K562 (cell line): ENCODE results near the gene GPR137C. TPM values are rescaled to one million over a fixed set of nuclear protein-coding genes. Genes with fewer than 3 reads are reported as not detected.

Experiments used
- ATAC-seq: fragments of 200-7000 bp; cut with Tn5 transposase; 3 replicates; pipeline ENCODE4 v1.9.1; 2020; ENCODE audit warnings: moderate library complexity
- BruUV-seq: library from RNA; stranded (reverse); fragments of 400-500 nt; replicated peaks from 2 replicates; lab custom pipeline; 2021; lab: Mats Ljungman, UMichigan
- CTCF ChIA-PET: fragments of 300-600 bp; formaldehyde crosslinking; extraction: SDS; loops from one replicate; lab custom pipeline; 2021; ENCODE audit warnings: low intra/inter-chr PET ratio; lab: Yijun Ruan, JAX
- POLR2A ChIA-PET: fragments of 300-600, 350-650 bp; sonication (Branson Sonifier 250); formaldehyde crosslinking; extraction: SDS; loops from one replicate; lab custom pipeline; 2021; ENCODE audit warnings: antibody characterized with exemption, inconsistent platforms; lab: Yijun Ruan, JAX
- DNase-seq, 4 experiments: peaks; one replicate each; pipeline versions ENCODE4 v3.0.0 to v3.0.0-alpha.2; 2011 to 2018; ENCODE audit warnings: low spot score in 3 of 4, mixed read lengths in 3 of 4; ENCODE audit errors: extremely low read depth in 1 of 4
- FAIRE-seq: peaks from 2 replicates; lab custom pipeline; 2011; peaks lifted over from hg19 to GRCh38; lab: Jason Lieb, UNC
- H2AFZ ChIP-seq: 2 replicates; pipeline ENCODE4 v1.6.0; 2011; ENCODE audit warnings: low read depth, low read length, control low read depth, inconsistent platforms
- H3K27ac ChIP-seq: fragments of 200-600 bp; 3 replicates; pipeline ENCODE4 v1.8.0; 2011; ENCODE audit warnings: low read depth, mild to moderate bottlenecking, control low read depth, inconsistent platforms, low read length, moderate library complexity, mixed read lengths; ENCODE audit errors: extremely low read depth
- H3K27me3 ChIP-seq, 2 experiments: fragments of 300-600 bp in 1 of 2; 2 replicates in 1 of 2; 3 replicates in 1 of 2; pipeline versions ENCODE4 v1.6.0 to v1.8.0; 2011; ENCODE audit warnings: inconsistent platforms in 2 of 2, low read length in 2 of 2, mild to moderate bottlenecking in 1 of 2, mixed read lengths in 1 of 2, moderate library complexity in 1 of 2; ENCODE audit not compliant: control insufficient read depth in 2 of 2, insufficient read depth in 2 of 2
- H3K36me3 ChIP-seq: fragments of 300-600 bp; 3 replicates; pipeline ENCODE4 v1.8.0; 2011; ENCODE audit warnings: mild to moderate bottlenecking, low read length, inconsistent platforms; ENCODE audit not compliant: control insufficient read depth, insufficient read depth
- H3K4me1 ChIP-seq, 2 experiments: fragments of 200-600 bp in 1 of 2; replicated peaks in 1 of 2; 2 replicates in 1 of 2; 3 replicates in 1 of 2; pipeline versions ENCODE4 v1.5.1 to v1.8.0; 2011; ENCODE audit warnings: inconsistent platforms in 2 of 2, low read length in 2 of 2, mild to moderate bottlenecking in 1 of 2, mixed read lengths in 1 of 2, moderate library complexity in 1 of 2; ENCODE audit not compliant: control insufficient read depth in 2 of 2, insufficient read depth in 2 of 2
- H3K4me2 ChIP-seq: 2 replicates; pipeline ENCODE4 v1.6.1; 2011; ENCODE audit warnings: low read length, control low read depth, inconsistent platforms, mixed read lengths; ENCODE audit not compliant: insufficient read depth
- H3K4me3 ChIP-seq: fragments of 200-600 bp; sonication (generic), shearing (Covaris generic); 2 replicates; pipeline ENCODE4 v1.5.1; 2016; ENCODE audit warnings: control low read depth, inconsistent platforms
- H3K79me2 ChIP-seq: fragments of 200-600 bp; 3 replicates; pipeline ENCODE4 v1.8.0; 2011; ENCODE audit warnings: low read length, inconsistent platforms; ENCODE audit not compliant: control insufficient read depth, insufficient read depth
- H3K9ac ChIP-seq, 2 experiments: 2 replicates each; pipeline versions ENCODE4 v1.6.0 to v1.6.1; 2011; ENCODE audit warnings: low read depth in 2 of 2, low read length in 2 of 2, control low read depth in 1 of 2, inconsistent platforms in 1 of 2, mild to moderate bottlenecking in 1 of 2, mixed read lengths in 1 of 2; ENCODE audit not compliant: insufficient read depth in 1 of 2
- H3K9me1 ChIP-seq: one replicate; pipeline ENCODE4 v1.6.0; 2011; ENCODE audit warnings: inconsistent platforms, mild to moderate bottlenecking, low read length, moderate library complexity; ENCODE audit not compliant: control insufficient read depth, insufficient read depth
- H3K9me3 ChIP-seq: replicated peaks from 2 replicates; pipeline ENCODE4 v1.5.1; 2011; ENCODE audit warnings: low read depth, low read length, inconsistent platforms; ENCODE audit not compliant: control insufficient read depth, insufficient read depth
- H4K20me1 ChIP-seq: replicated peaks from 2 replicates; pipeline ENCODE4 v1.6.1; 2011; ENCODE audit warnings: low read length, inconsistent platforms, mixed read lengths; ENCODE audit not compliant: control insufficient read depth, insufficient read depth
- CBFA2T2 ChIP-seq: fragments of 450-650 bp; conservative IDR thresholded peaks from 2 replicates; pipeline ENCODE4 v1.6.1; 2017; ENCODE audit warnings: mild to moderate bottlenecking
- ELF2 ChIP-seq: fragments of 250-450 bp; sonication (Bioruptor Pico); IDR thresholded peaks from 2 replicates; pipeline ENCODE4 v1.5.0; 2021; ENCODE audit warnings: mild to moderate bottlenecking
- ELK1 ChIP-seq: sonication (generic); formaldehyde crosslinking; IDR thresholded peaks from 2 replicates; pipeline ENCODE4 v1.8.1; 2022; ENCODE audit warnings: missing genetic modification reagents
- EZH2 ChIP-seq: IDR thresholded peaks from 2 replicates; pipeline ENCODE4 v1.6.1; 2012; ENCODE audit warnings: low read depth, mild to moderate bottlenecking, inconsistent platforms, low read length, borderline replicate concordance
- FIP1L1 ChIP-seq: fragments of 200-400 bp; formaldehyde crosslinking; IDR thresholded peaks from 2 replicates; pipeline ENCODE4 v1.6.1; 2018; ENCODE audit warnings: mild to moderate bottlenecking, low read depth, low read length; ENCODE audit not compliant: poor library complexity, severe bottlenecking
- HNRNPH1 ChIP-seq: fragments of 200-400 bp; formaldehyde crosslinking; optimal IDR thresholded peaks from 2 replicates; pipeline ENCODE3; 2017; ENCODE audit warnings: low read depth, mild to moderate bottlenecking, low read length, moderate library complexity
- MTA1 ChIP-seq: fragments of 450-650 bp; IDR thresholded peaks from 2 replicates; pipeline ENCODE4 v1.6.1; 2017; ENCODE audit warnings: borderline replicate concordance
- PKNOX1 ChIP-seq: fragments of 450-650 bp; IDR thresholded peaks from 2 replicates; pipeline ENCODE4 v1.6.1; 2016
- PYGO2 ChIP-seq: fragments of 450-650 bp; IDR thresholded peaks from 2 replicates; pipeline ENCODE4 v1.6.1; 2016; ENCODE audit warnings: mild to moderate bottlenecking, missing genetic modification characterization, moderate library complexity, missing compliant biosample characterization
- SOX6 ChIP-seq: fragments of 450-650 bp; IDR thresholded peaks from 2 replicates; pipeline ENCODE4 v1.6.1; 2014; ENCODE audit warnings: mild to moderate bottlenecking
- SRSF1 ChIP-seq: fragments of 200-400 bp; formaldehyde crosslinking; IDR thresholded peaks from 2 replicates; pipeline ENCODE4 v1.6.1; 2017; ENCODE audit warnings: mild to moderate bottlenecking, low read depth, low read length, moderate library complexity
- TAF1 ChIP-seq: IDR thresholded peaks from 2 replicates; pipeline ENCODE4 v1.6.1; 2011; ENCODE audit warnings: mild to moderate bottlenecking, low read length, moderate library complexity; ENCODE audit not compliant: insufficient read depth, control insufficient read depth, severe bottlenecking; ENCODE audit errors: extremely low read depth
- TEAD2 ChIP-seq: fragments of 450-650 bp; IDR thresholded peaks from 2 replicates; pipeline ENCODE4 v1.6.1; 2016; ENCODE audit warnings: missing genetic modification characterization, control low read depth, missing compliant biosample characterization
- TSHZ1 ChIP-seq: fragments of 250-450 bp; sonication (Bioruptor Pico); IDR thresholded peaks from 2 replicates; pipeline ENCODE4 v1.4.0; 2020; ENCODE audit warnings: mild to moderate bottlenecking, moderate library complexity
- WGBS: fragments of 100-300 bp; shearing (Covaris generic); methylation state at CpG from one replicate; pipeline ENCODE4 v1.1.6; 2016; ENCODE audit warnings: low coverage, mixed read lengths; ENCODE audit not compliant: insufficient coverage; ENCODE audit errors: missing lambda C conversion rate; 5-methylcytosine and 5-hydroxymethylcytosine counted together
- in situ Hi-C: fragments of 300-500 bp; cut with MboI; formaldehyde crosslinking; loops from 4 replicates; pipeline ENCODE4 v1.15.0; 2018; ENCODE audit warnings: inconsistent platforms, mixed read lengths
- intact Hi-C: fragments of 100-400 bp; cut with micrococcal nuclease; formaldehyde crosslinking; loops from 2 replicates; pipeline ENCODE4 v1.14.2; 2022
- polyA plus RNA-seq, 8 experiments: library from polyadenylated mRNA; depleted of rRNA in 4 of 8; stranded (reverse) in 5 of 8; unstranded in 3 of 8; fragments of >200 nt; fragmentation: Nextera tagmentation in 2 of 8; fragmentation: Illumina TruSeq in 1 of 8; extraction: Ambion mirVana in 2 of 8; extraction: Trizol in 1 of 8; gene quantifications; 2 replicates each; pipeline versions ENCODE4 v1.2.1 to v1.2.3, GENCODE V29; 2011 to 2014; ENCODE audit warnings: inconsistent platforms in 1 of 8, missing spikeins in 1 of 8
- total RNA-seq, 7 experiments: library from RNA; depleted of rRNA in 6 of 7; stranded (reverse); fragments of >200 nt in 6 of 7; fragmentation: Illumina TruSeq in 2 of 7; extraction: Trizol in 2 of 7; gene quantifications; 2 replicates each; pipeline versions ENCODE4 v1.2.1 to v1.2.3, GENCODE V29; 2011 to 2021; ENCODE audit warnings: low replicate concordance in 1 of 7

The GPR137C gene
- total and polyA plus RNA-seq, 9 of the 15 experiments (the other 6 are each of a cell fraction or from before 2014, with no cell fraction given): 0.03 to 0.31 (median 0.06) TPM; not detected in 4

GRCh38 chr14:52558688-52559087 is 6.1 kb downstream of the GPR137C start:
- H3K9me3 ChIP-seq: no peaks in the 10 kb centered on the region
- H2AFZ ChIP-seq: no peak overlapping the region
- ChIA-PET CTCF (no interaction called here), POLR2A (no interaction called here)
- no peak overlapping the region for H3K4me3 ChIP-seq
- H3K36me3 ChIP-seq: no peaks in the 10 kb centered on the region
- intact Hi-C loops: no loop called here
- no peak for FAIRE-seq
- no peaks in the 10 kb centered on the region for H3K9me1 ChIP-seq
- H3K4me2 ChIP-seq: no peak overlapping the region
- peaks cover 0 to 1% of the 10 kb centered on the region in 2 experiments; a peak in 3 of 5 replicates for H3K4me1 ChIP-seq
- H4K20me1 ChIP-seq: no peaks in the 10 kb centered on the region
- no peaks in the 10 kb centered on the region for H3K27me3 ChIP-seq
- BruUV-seq: no TSS peak
- no peak overlapping the region for H3K27ac ChIP-seq
- no peaks in the 10 kb centered on the region for H3K79me2 ChIP-seq
- in situ Hi-C loops: no loop called here
- ATAC-seq: no peak
- H3K9ac ChIP-seq: no peak overlapping the region
- no peak for DNase-seq
- 12% methylated on average over 2 of the region's 2 CpGs for WGBS
- TF ChIP-seq EZH2 (no peak), TAF1 (no peak), SOX6 (no peak), PYGO2 (tag) (no peak), TSHZ1 (no peak), ELF2 (CRISPR knock-in tag) (no peak), TEAD2 (tag) (no peak), HNRNPH1 (no peak), SRSF1 (no peak), ELK1 (no peak), FIP1L1 (no peak), MTA1 (no peak), PKNOX1 (no peak), CBFA2T2 (no peak)
